CD4-positive, alpha-beta T cell treated with Interleukin-17A for 4 hours (primary cell): Measurements from ENCODE around the gene KLHDC7B.
A peak's percentile ranks its signal among the peaks of the same experiment; 100 is the strongest.

Experiments
- DNase-seq: peaks from one replicate; pipeline ENCODE4 v3.0.0-alpha.2; 2020; ENCODE audit warnings: mixed read lengths

The KLHDC7B gene

GRCh38 chr22:50599816-50600455 lies 54.2 kb downstream of the KLHDC7B start:
- peak; percentile 70 for DNase-seq

GRCh38 chr22:50600538-50600937 lies 54.8 kb downstream of the KLHDC7B start, which contains the start of gene MAPK8IP2:
MAPK8IP2 (plus strand) TSS chr22:50600793; CDS start chr22:50600819, 26 bp downstream.
- DNase-seq: peak; percentile 13
